HL-60 (cell line): ENCODE measurements around the gene FOXL3.

Experiments used
- DNase-seq, 2 experiments: peaks; one replicate each; pipeline ENCODE4 v3.0.0-alpha.2; 2010 to 2020; ENCODE audit warnings: low read depth in 1 of 2, low spot score in 1 of 2
- H3K27ac ChIP-seq: fragments of 250-450 bp; sonication (Bioruptor Pico); replicated peaks from 2 replicates; pipeline ENCODE4 v1.5.1; 2020; ENCODE audit warnings: mild to moderate bottlenecking, moderate library complexity
- H3K27me3 ChIP-seq: fragments of 250-450 bp; sonication (Bioruptor Pico); 2 replicates; pipeline ENCODE4 v1.5.1; 2021; ENCODE audit warnings: mild to moderate bottlenecking, moderate library complexity; ENCODE audit not compliant: insufficient read depth, poor library complexity, severe bottlenecking
- H3K4me3 ChIP-seq: replicated peaks from 2 replicates; pipeline ENCODE4 v1.5.1; 2011; ENCODE audit warnings: mild to moderate bottlenecking, control low read depth, low read length; ENCODE audit not compliant: insufficient read depth
- CTCF ChIP-seq: IDR thresholded peaks from one replicate; pipeline ENCODE4 v1.5.1; 2011; ENCODE audit warnings: low read length, control low read depth, inconsistent platforms; ENCODE audit not compliant: insufficient read depth
- GABPA ChIP-seq: IDR thresholded peaks from 2 replicates; pipeline ENCODE4 v1.6.1; 2012; ENCODE audit warnings: low read depth
- POLR2AphosphoS5 ChIP-seq: IDR thresholded peaks from 2 replicates; pipeline ENCODE4 v1.6.1; 2012; ENCODE audit warnings: low read depth
- REST ChIP-seq: IDR thresholded peaks from 2 replicates; pipeline ENCODE4 v1.6.1; 2012; ENCODE audit warnings: low read depth; ENCODE audit not compliant: insufficient replicate concordance
- SPI1 ChIP-seq: IDR thresholded peaks from 2 replicates; pipeline ENCODE4 v1.6.1; 2012; ENCODE audit warnings: low read depth, mild to moderate bottlenecking, borderline replicate concordance

FOXL3 gene

GRCh38 chr7:279821-280220 is 10.1 kb upstream of the FOXL3 start:
- Histone ChIP-seq H3K4me3 (no peak overlapping the region), H3K27me3 (no peaks in the 10 kb centered on the region), H3K27ac (no peak overlapping the region)
- TF ChIP-seq REST = no peak
- TF ChIP-seq CTCF = no peak
- no peak for TF ChIP-seq SPI1
- TF ChIP-seq GABPA = no peak
- TF ChIP-seq POLR2AphosphoS5 = no peak
- DNase-seq = no peak

GRCh38 chr7:280461-280860 is 9.5 kb upstream of the FOXL3 start:
- no peak for TF ChIP-seq REST
- no peak for TF ChIP-seq POLR2AphosphoS5
- TF ChIP-seq SPI1 = no peak
- no peak for TF ChIP-seq GABPA
- no peak for TF ChIP-seq CTCF
- no peak for DNase-seq
- H3K27ac ChIP-seq = no peak overlapping the region
- H3K27me3 ChIP-seq = no peaks in the 10 kb centered on the region
- no peak overlapping the region for H3K4me3 ChIP-seq

- no peak overlapping the region for H3K4me3 ChIP-seq
- DNase-seq = no peak
- no peak overlapping the region for H3K27ac ChIP-seq
- no peak for TF ChIP-seq SPI1
- no peak for TF ChIP-seq GABPA
- no peak for TF ChIP-seq POLR2AphosphoS5
- TF ChIP-seq CTCF = no peak
- TF ChIP-seq REST = no peak
- H3K27me3 ChIP-seq = no peaks in the 10 kb centered on the region
These were observed 8.3 kb upstream of the FOXL3 start for GRCh38 chr7:281637-282036.
